Naive thymus-derived CD8-positive, alpha-beta T cell (primary cell): ENCODE data around the gene ADAM30. TPM values are rescaled to one million over a fixed set of nuclear protein-coding genes. Genes with fewer than 3 reads are reported as not detected.
"Not testable (repeated sequence)": the region's sequence is repeated elsewhere in the genome, so short reads cannot be mapped to it uniquely, and the experiment has no call there.

Experiments
- ATAC-seq, 2 donors: fragments of 150-1000 bp; cut with Tn5 transposase in 1 of 2; sonication (Bioruptor Pico), chemical (Tn5 transposase) in 1 of 2; 1 replicate in 1 of 2; 2 replicates in 1 of 2; pipeline ENCODE4 v1.10.0; 2021; ENCODE audit warnings: mild to moderate bottlenecking in 2 of 2, moderate library complexity in 2 of 2
- POLR2A ChIA-PET: fragments of 350-600 bp; sonication (Branson Sonifier 250); formaldehyde crosslinking; loops from one replicate; lab custom pipeline; 2021; ENCODE audit warnings: antibody characterized with exemption; lab: Charles Lee
- DNase-seq, 10 donors: peaks; one replicate each; pipeline versions ENCODE4 v3.0.0 to v3.0.0-alpha.2; 2020 to 2022
- H3K27ac Mint-ChIP-seq, 10 donors: one replicate each; pipeline ENCODE4 v1.8.0; 2020 to 2022; ENCODE audit warnings: mild to moderate bottlenecking in 10 of 10, mixed read lengths in 10 of 10, moderate library complexity in 4 of 10, inconsistent platforms in 1 of 10
- H3K27me3 Mint-ChIP-seq, 5 donors: one replicate each; pipeline ENCODE4 v1.8.0; 2021 to 2022; ENCODE audit warnings: mixed read lengths in 5 of 5
- H3K36me3 Mint-ChIP-seq, 3 donors: one replicate each; pipeline ENCODE4 v1.8.0; 2020 to 2022; ENCODE audit warnings: mixed read lengths in 3 of 3, mild to moderate bottlenecking in 2 of 3, inconsistent platforms in 1 of 3
- H3K4me1 Mint-ChIP-seq, 4 donors: one replicate each; pipeline ENCODE4 v1.8.0; 2021 to 2022; ENCODE audit warnings: mixed read lengths in 4 of 4
- H3K4me3 Mint-ChIP-seq, 10 donors: one replicate each; pipeline ENCODE4 v1.8.0; 2020 to 2022; ENCODE audit warnings: mild to moderate bottlenecking in 10 of 10, mixed read lengths in 10 of 10, moderate library complexity in 6 of 10, inconsistent platforms in 1 of 10
- H3K9me3 Mint-ChIP-seq, 9 donors: one replicate each; pipeline ENCODE4 v1.8.0; 2020 to 2022; ENCODE audit warnings: mixed read lengths in 9 of 9, mild to moderate bottlenecking in 3 of 9, inconsistent platforms in 1 of 9, moderate library complexity in 1 of 9
- polyA plus RNA-seq, 3 donors: library from polyadenylated mRNA; unstranded; fragments of 300-500 nt; fragmentation: Illumina TruSeq; gene quantifications; one replicate each; pipeline ENCODE4 v1.2.3, GENCODE V29; 2021
- total RNA-seq, 8 experiments: library from RNA in 2 of 8; stranded (reverse) in 2 of 8; gene quantifications; one replicate each; pipeline ENCODE4 v1.2.3 and lab custom pipeline; 2021 to 2026

The ADAM30 gene
- total and polyA plus RNA-seq, 5 experiments from 2014 or later: not detected

DNA sequence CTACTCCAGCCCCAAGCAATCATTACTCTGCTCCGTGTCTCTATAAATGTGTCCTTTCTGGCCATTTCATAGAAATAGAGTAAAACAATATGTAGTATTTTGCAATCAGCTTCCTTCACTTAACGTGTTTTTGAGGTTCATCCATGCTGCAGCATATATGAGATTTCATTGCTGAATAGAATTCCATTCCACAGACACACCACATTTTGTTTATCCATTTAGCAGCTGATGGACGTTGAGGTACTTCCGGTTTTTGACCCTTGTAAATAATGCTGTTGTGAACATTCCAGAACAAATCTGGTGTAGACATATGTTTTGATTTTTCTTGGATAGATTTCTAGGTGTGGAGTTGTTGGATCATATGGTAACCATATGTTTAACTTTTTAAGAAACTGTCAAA, 30.7 kb downstream of the ADAM30 start:
- Mint-ChIP-seq H3K27me3 (peaks cover 2 to 12% (median 7%) of the 10 kb centered on the region in 5 donors), H3K9me3 (no peaks in the 10 kb centered on the region), H3K4me3 (no peak overlapping the region), H3K27ac (no peak overlapping the region), H3K36me3 (no peaks in the 10 kb centered on the region), H3K4me1 (no peaks in the 10 kb centered on the region)
- DNase-seq (no peak), ATAC-seq (no peak)
- POLR2A ChIA-PET: no interaction called here

DNA sequence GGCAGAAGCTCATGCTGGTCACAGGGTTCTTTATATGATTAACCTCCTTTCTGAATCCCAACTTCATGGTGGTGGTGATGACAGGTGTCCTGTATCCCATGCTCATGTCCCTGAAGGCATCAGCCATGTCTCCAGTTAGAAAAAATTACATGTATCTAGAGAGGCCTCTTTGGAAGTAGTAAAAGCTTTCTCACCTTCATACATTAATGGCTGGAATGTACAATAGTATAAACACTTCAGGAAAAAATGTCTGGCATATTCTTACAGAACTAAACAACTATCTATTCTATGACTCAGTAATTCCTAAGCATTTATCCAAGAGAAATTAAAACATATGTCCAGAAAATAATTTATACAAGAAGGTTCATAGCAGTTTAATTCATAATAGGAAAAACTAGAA, 34.0 kb downstream of the ADAM30 start:
- Mint-ChIP-seq H3K27ac (no peak overlapping the region), H3K27me3 (peaks cover 4 to 10% (median 7%) of the 10 kb centered on the region in 5 donors)

DNA sequence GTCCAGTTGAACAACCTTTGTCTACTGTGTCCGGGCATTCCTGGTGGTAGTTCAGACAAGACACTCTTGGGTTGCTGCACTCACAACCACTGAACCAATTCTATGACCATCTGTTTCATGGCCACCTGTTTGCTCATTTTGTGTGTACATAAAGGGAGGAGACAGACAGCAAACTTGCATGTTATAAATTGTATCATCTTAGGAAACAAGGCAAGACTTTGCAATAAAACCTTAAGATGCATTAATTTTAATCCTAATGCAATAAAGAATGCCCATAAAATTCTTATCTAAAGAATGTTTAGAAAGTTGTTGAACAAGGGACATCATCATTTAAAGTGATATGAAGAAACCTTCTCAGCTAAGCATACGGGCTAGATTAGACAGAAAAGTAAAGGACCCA, 34.8 kb downstream of the ADAM30 start:
- H3K4me1 Mint-ChIP-seq: peaks cover 3 to 17% (median 11%) of the 10 kb centered on the region in 4 donors
- H3K4me3 Mint-ChIP-seq: no peak overlapping the region
- DNase-seq (no peak), ATAC-seq (no peak)
- peaks cover 4 to 10% (median 7%) of the 10 kb centered on the region in 5 donors for H3K27me3 Mint-ChIP-seq
- no peaks in the 10 kb centered on the region for H3K9me3 Mint-ChIP-seq
- POLR2A ChIA-PET: no interaction called here
- H3K36me3 Mint-ChIP-seq: no peaks in the 10 kb centered on the region
- H3K27ac Mint-ChIP-seq: no peak overlapping the region

More for the DNA sequence above, 34.0 kb downstream of the ADAM30 start:
- Mint-ChIP-seq H3K4me3 (no peak overlapping the region), H3K4me1 (peaks cover 3 to 17% (median 11%) of the 10 kb centered on the region in 4 donors), H3K36me3 (no peaks in the 10 kb centered on the region), H3K9me3 (no peaks in the 10 kb centered on the region)
- DNase-seq (no peak), ATAC-seq (no peak)
- POLR2A ChIA-PET: no interaction called here

GRCh38 chr1:119859647-119860046, 36.7 kb downstream of the ADAM30 start:
- Mint-ChIP-seq H3K27me3 (peaks cover 4 to 10% (median 5%) of the 10 kb centered on the region in 5 donors), H3K27ac (peak overlapping the region in 1 of 10 donors; percentile 11), H3K36me3 (no peaks in the 10 kb centered on the region), H3K4me1 (peaks cover 3 to 17% (median 11%) of the 10 kb centered on the region in 4 donors), H3K9me3 (no peaks in the 10 kb centered on the region), H3K4me3 (no peak overlapping the region)
- ATAC-seq (no peak), DNase-seq (no peak)
- POLR2A ChIA-PET: no interaction called here

GRCh38 chr1:119858556-119859214, 37.6 kb downstream of the ADAM30 start:
- H3K9me3 Mint-ChIP-seq, H3K4me3 Mint-ChIP-seq, DNase-seq, H3K36me3 Mint-ChIP-seq, POLR2A ChIA-PET, ATAC-seq: not testable (repeated sequence)
- Mint-ChIP-seq H3K4me1 (peaks cover 3 to 17% (median 11%) of the 10 kb centered on the region in 4 donors), H3K27me3 (peaks cover 1 to 10% (median 5%) of the 10 kb centered on the region in 5 donors), H3K27ac (peak overlapping the region in 1 of 10 donors; percentile 32)

DNA sequence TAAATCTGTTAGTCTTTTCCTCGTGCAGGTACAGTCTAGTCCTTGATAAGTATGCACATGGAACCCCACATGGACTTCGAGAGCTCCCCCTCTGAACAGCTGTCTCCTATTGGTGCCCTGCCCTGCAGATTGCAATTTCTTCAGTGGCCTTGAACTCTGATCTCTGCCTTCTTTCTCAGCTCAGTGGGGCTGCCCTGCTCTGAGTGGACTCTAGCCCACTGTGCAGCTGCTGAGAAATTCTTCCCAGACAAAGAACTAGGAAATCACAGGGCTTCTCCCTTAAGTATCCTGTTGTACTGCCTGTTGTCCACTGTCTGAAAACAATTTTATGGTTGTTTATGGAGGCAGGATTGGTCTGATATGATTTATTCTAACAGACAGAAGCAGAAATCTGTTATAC, 38.2 kb downstream of the ADAM30 start:
- ATAC-seq (no peak), DNase-seq (no peak)
- Mint-ChIP-seq H3K4me1 (peaks cover 3 to 17% (median 11%) of the 10 kb centered on the region in 4 donors), H3K9me3 (no peaks in the 10 kb centered on the region), H3K27me3 (peaks cover 1 to 9% (median 5%) of the 10 kb centered on the region in 5 donors), H3K4me3 (no peak overlapping the region), H3K36me3 (no peaks in the 10 kb centered on the region), H3K27ac (peak overlapping the region in 1 of 10 donors; percentile 32)
- POLR2A ChIA-PET: no interaction called here

DNA sequence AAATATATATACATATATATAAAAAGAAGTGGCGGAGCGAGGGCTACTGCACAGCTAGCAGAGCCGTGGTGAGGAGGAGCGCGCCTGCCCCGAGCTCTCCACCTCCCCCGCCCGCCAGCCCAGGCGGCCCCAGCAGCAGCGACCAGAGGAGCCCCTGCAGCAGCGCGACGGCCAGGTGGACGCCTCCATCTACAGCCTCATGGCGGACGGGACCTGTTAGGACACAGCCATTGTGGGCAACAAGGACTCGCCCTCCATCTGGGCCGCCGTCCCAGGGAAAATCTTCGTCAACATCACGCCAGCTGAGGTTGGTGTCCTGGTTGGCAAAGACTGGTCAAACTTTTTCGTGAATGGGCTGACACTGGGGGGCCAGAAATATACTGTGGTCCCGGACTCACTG, 43.2 kb downstream of the ADAM30 start:
- POLR2A ChIA-PET: no interaction called here
- Mint-ChIP-seq H3K9me3 (no peaks in the 10 kb centered on the region), H3K27ac (no peak overlapping the region), H3K36me3 (no peaks in the 10 kb centered on the region), H3K4me1 (no peaks in the 10 kb centered on the region), H3K27me3 (peaks cover 0 to 5% (median 0%) of the 10 kb centered on the region in 5 donors), H3K4me3 (no peak overlapping the region)
- ATAC-seq: no peak
- DNase-seq: no peak

DNA sequence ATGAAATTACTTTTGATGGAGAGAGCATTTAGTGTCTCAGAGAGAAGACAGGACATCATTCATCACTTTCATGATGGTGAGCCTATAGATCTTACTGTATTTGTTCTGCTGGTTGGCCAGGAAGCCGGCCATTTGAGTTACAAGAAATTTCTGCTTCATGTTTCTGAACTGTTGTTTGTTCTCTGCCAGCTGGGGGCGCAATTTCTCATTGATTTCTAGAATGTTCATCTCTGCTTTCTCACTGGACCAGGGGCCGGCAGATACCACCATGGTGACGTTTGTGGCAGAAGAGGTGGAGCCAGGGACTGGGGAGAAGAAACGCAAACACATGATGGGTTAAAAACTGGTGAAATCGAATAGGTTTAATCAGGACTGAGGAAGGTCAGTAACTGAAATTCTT, 52.1 kb downstream of the ADAM30 start:
- H3K27ac Mint-ChIP-seq: peak overlapping the region in 1 of 10 donors; percentile 29
- H3K4me3 Mint-ChIP-seq, H3K27me3 Mint-ChIP-seq, ATAC-seq, H3K4me1 Mint-ChIP-seq, POLR2A ChIA-PET, H3K36me3 Mint-ChIP-seq, DNase-seq, H3K9me3 Mint-ChIP-seq: not testable (repeated sequence)

Other genes with a start within 250 kb of the ADAM30 start
- gene ZNF697, start 248.2 kb downstream of the ADAM30 start, total RNA-seq: under 1 TPM in 1 of 2 experiments, not detected in 1; 0.08 TPM
- not detected for gene ZNF697, start 248.2 kb downstream of the ADAM30 start, polyA plus RNA-seq
- gene PHGDH, start 184.6 kb downstream of the ADAM30 start, total RNA-seq: 10 to 100 TPM; 61.2 to 64.9 TPM
- gene PHGDH, start 184.6 kb downstream of the ADAM30 start, polyA plus RNA-seq: 10 to 100 TPM; 18.5 to 55.9 (median 53.3) TPM
- not detected for gene HMGCS2, start 127.6 kb downstream of the ADAM30 start, total RNA-seq
- not detected for gene HMGCS2, start 127.6 kb downstream of the ADAM30 start, polyA plus RNA-seq
- 10 to 100 TPM; 16.1 to 18.1 TPM for gene REG4, start 85.1 kb downstream of the ADAM30 start, total RNA-seq
- gene REG4, start 85.1 kb downstream of the ADAM30 start, polyA plus RNA-seq: 10 to 100 TPM; 15.0 to 63.0 (median 30.0) TPM
- 10 to 100 TPM; 57.8 to 65.2 TPM for gene NOTCH2, start 173.1 kb upstream of the ADAM30 start, total RNA-seq
- 10 to 100 TPM; 17.8 to 21.6 (median 20.2) TPM for gene NOTCH2, start 173.1 kb upstream of the ADAM30 start, polyA plus RNA-seq